IMR-90 (cell line): ENCODE data around the gene FOXO1. TPM values are rescaled to one million over a fixed set of nuclear protein-coding genes. Genes with fewer than 3 reads are reported as not detected.

Source experiments
- ATAC-seq: fragments of 200-7000 bp; cut with Tn5 transposase; 2 replicates; pipeline ENCODE4 v1.9.1; 2020; ENCODE audit warnings: low read depth, mild to moderate bottlenecking, moderate library complexity
- BruUV-seq: library from RNA; stranded (reverse); fragments of 400-500 nt; replicated peaks from 2 replicates; lab custom pipeline; 2021; lab: Mats Ljungman, UMichigan
- CTCF ChIA-PET: fragments of 300-600 bp; formaldehyde crosslinking; extraction: SDS; loops from one replicate; lab custom pipeline; 2021; ENCODE audit warnings: antibody characterized with exemption; lab: Yijun Ruan, JAX
- POLR2A ChIA-PET: fragments of 300-600 bp; sonication (Branson Sonifier 250); formaldehyde crosslinking; loops from one replicate; lab custom pipeline; 2022; ENCODE audit warnings: antibody characterized with exemption; ENCODE audit not compliant: unreplicated experiment; lab: Charles Lee
- DNase-seq: peaks from one replicate; pipeline ENCODE4 v3.0.0; 2013
- H2AFZ ChIP-seq: replicated peaks from 2 replicates; pipeline ENCODE3; 2013; ENCODE audit warnings: low read length, mild to moderate bottlenecking; ENCODE audit not compliant: poor library complexity
- H2AK5ac ChIP-seq: 2 replicates; pipeline ENCODE4 v1.6.1; 2013; ENCODE audit warnings: low read depth, low read length, inconsistent platforms
- H2AK9ac ChIP-seq: replicated peaks from 2 replicates; pipeline ENCODE3; 2013; ENCODE audit warnings: mild to moderate bottlenecking, low read depth, low read length, moderate library complexity; ENCODE audit not compliant: poor library complexity
- H2BK120ac ChIP-seq: 2 replicates; pipeline ENCODE4 v1.6.1; 2013; ENCODE audit warnings: low read depth, low read length, inconsistent platforms
- H2BK15ac ChIP-seq: 3 replicates; pipeline ENCODE4 v1.6.1; 2013; ENCODE audit warnings: low read depth, low read length, inconsistent platforms
- H2BK20ac ChIP-seq: 2 replicates; pipeline ENCODE4 v1.6.1; 2013; ENCODE audit warnings: low read depth, mild to moderate bottlenecking, inconsistent platforms, low read length, moderate library complexity
- H2BK5ac ChIP-seq: 2 replicates; pipeline ENCODE4 v1.6.1; 2013; ENCODE audit warnings: mild to moderate bottlenecking, low read depth, low read length, inconsistent platforms; ENCODE audit not compliant: poor library complexity, severe bottlenecking
- H3K14ac ChIP-seq: replicated peaks from 2 replicates; pipeline ENCODE4 v1.6.1; 2013; ENCODE audit warnings: low read depth, low read length, inconsistent platforms
- H3K18ac ChIP-seq: 2 replicates; pipeline ENCODE4 v1.6.1; 2013; ENCODE audit warnings: low read depth, low read length, control low read depth
- H3K23ac ChIP-seq: 2 replicates; pipeline ENCODE4 v1.6.1; 2013; ENCODE audit warnings: low read depth, low read length, inconsistent platforms
- H3K27ac ChIP-seq: 2 replicates; pipeline ENCODE4 v1.5.1; 2013; ENCODE audit warnings: mild to moderate bottlenecking, control low read depth, low read length; ENCODE audit not compliant: insufficient read depth
- H3K27me3 ChIP-seq: 2 replicates; pipeline ENCODE4 v1.6.1; 2013; ENCODE audit warnings: low read length; ENCODE audit not compliant: control insufficient read depth, insufficient read depth
- H3K36me3 ChIP-seq: 2 replicates; pipeline ENCODE4 v1.6.1; 2013; ENCODE audit warnings: low read length, mixed read lengths; ENCODE audit not compliant: control insufficient read depth, insufficient read depth
- H3K4ac ChIP-seq: 2 replicates; pipeline ENCODE4 v1.6.1; 2013; ENCODE audit warnings: low read depth, low read length, inconsistent platforms
- H3K4me1 ChIP-seq: 2 replicates; pipeline ENCODE4 v1.6.1; 2013; ENCODE audit warnings: low read length, mixed read lengths; ENCODE audit not compliant: control insufficient read depth, insufficient read depth
- H3K4me2 ChIP-seq: 2 replicates; pipeline ENCODE4 v1.6.1; 2013; ENCODE audit warnings: low read depth, mild to moderate bottlenecking, control low read depth, low read length, moderate library complexity
- H3K4me3 ChIP-seq: 2 replicates; pipeline ENCODE4 v1.5.1; 2013; ENCODE audit warnings: low read depth, mild to moderate bottlenecking, control low read depth, low read length, moderate library complexity; ENCODE audit not compliant: insufficient read depth
- H3K56ac ChIP-seq: 2 replicates; pipeline ENCODE4 v1.6.1; 2013; ENCODE audit warnings: low read length, inconsistent platforms; ENCODE audit not compliant: insufficient read depth; ENCODE audit errors: extremely low read depth
- H3K79me1 ChIP-seq, 2 experiments: 2 replicates each; pipeline ENCODE4 v1.6.1; 2013; ENCODE audit warnings: low read length in 2 of 2, inconsistent platforms in 1 of 2, low read depth in 1 of 2
- H3K9ac ChIP-seq: 2 replicates; pipeline ENCODE4 v1.6.1; 2013; ENCODE audit warnings: low read depth, low read length, control low read depth
- H3K9me1 ChIP-seq: 2 replicates; pipeline ENCODE4 v1.6.1; 2013; ENCODE audit warnings: low read length, inconsistent platforms; ENCODE audit not compliant: insufficient read depth
- H3K9me3 ChIP-seq: 2 replicates; pipeline ENCODE4 v1.6.1; 2013; ENCODE audit warnings: low read length; ENCODE audit not compliant: control insufficient read depth, insufficient read depth
- H4K20me1 ChIP-seq: 2 replicates; pipeline ENCODE4 v1.6.1; 2013; ENCODE audit warnings: low read length, inconsistent platforms; ENCODE audit not compliant: insufficient read depth
- H4K5ac ChIP-seq: 2 replicates; pipeline ENCODE4 v1.6.1; 2013; ENCODE audit warnings: mild to moderate bottlenecking, low read depth, low read length, control low read depth
- H4K8ac ChIP-seq, 2 experiments: 2 replicates each; pipeline ENCODE4 v1.6.1; 2013; ENCODE audit warnings: low read depth in 2 of 2, low read length in 2 of 2, control low read depth in 1 of 2, inconsistent platforms in 1 of 2
- H4K91ac ChIP-seq: 2 replicates; pipeline ENCODE4 v1.6.1; 2013; ENCODE audit warnings: low read depth, low read length, inconsistent platforms; ENCODE audit not compliant: insufficient read depth
- CEBPB ChIP-seq: IDR thresholded peaks from 2 replicates; pipeline ENCODE4 v1.6.1; 2012; ENCODE audit warnings: low read depth, low read length, improper control_type of control experiment
- RAD21 ChIP-seq: IDR thresholded peaks from 2 replicates; pipeline ENCODE4 v1.6.1; 2012; ENCODE audit warnings: low read length, improper control_type of control experiment
- WGBS, 2 experiments: methylation state at CpG; one replicate each; pipeline versions ENCODE4 v1.1.5 to v1.1.7; 2013; ENCODE audit warnings: missing lambda C conversion rate in 2 of 2; ENCODE audit not compliant: insufficient read length in 1 of 2; ENCODE audit errors: extremely low coverage in 2 of 2; 5-methylcytosine and 5-hydroxymethylcytosine counted together
- dilution Hi-C: fragments of 300-500 bp; cut with HindIII; formaldehyde crosslinking; loops from one replicate; pipeline ENCODE4 v1.14.3; 2018; ENCODE audit warnings: low sequenced_read_pairs; ENCODE audit not compliant: unreplicated experiment
- in situ Hi-C: fragments of 300-500 bp; cut with MboI; formaldehyde crosslinking; loops from 3 replicates; pipeline ENCODE4 v1.14.3; 2019; ENCODE audit warnings: low sequenced_read_pairs, inconsistent platforms, mixed read lengths
- intact Hi-C: fragments of 100-400 bp; cut with micrococcal nuclease; formaldehyde crosslinking; loops from 2 replicates; pipeline ENCODE4 v1.10.0; 2022
- polyA plus RNA-seq, 3 experiments: library from polyadenylated mRNA; depleted of rRNA; stranded (reverse); fragments of >200 nt; gene quantifications; 2 replicates each; pipeline ENCODE4 v1.2.3, GENCODE V29; 2012; ENCODE audit warnings: low replicate concordance in 1 of 3
- total RNA-seq: library from RNA; depleted of rRNA; stranded (reverse); fragments of >200 nt; gene quantifications from 2 replicates; pipeline ENCODE4 v1.2.3, GENCODE V29; 2012

The FOXO1 gene
- total and polyA plus RNA-seq, 2 of the 4 experiments (the other 2 are of a cell fraction), result 0.12 to 0.18 TPM

DNA sequence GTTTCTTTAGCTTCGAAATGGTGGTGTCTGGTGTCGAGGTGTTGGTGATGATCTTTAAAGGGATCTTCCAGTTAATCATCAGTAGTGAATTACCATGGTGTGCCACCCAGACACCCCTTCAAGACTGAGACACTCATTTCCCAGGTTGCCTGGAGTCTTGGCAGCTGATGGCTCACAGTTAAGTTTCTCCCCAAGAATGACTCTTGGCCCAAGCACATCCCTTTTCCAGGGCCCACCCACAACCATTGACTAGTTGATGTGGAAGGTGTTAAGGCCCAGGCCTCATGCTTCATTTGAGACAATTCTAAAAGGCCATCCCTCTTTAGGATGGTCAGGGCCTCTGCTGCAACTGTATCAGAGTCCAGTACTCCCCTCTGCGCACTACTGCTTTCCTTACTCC is 145.5 kb downstream of the FOXO1 start:
- H3K4ac ChIP-seq, result no peak overlapping the region
- H4K20me1 ChIP-seq, result no peaks in the 10 kb centered on the region
- no peak overlapping the region for H3K4me3 ChIP-seq
- no peak for ATAC-seq
- no peak overlapping the region for H2BK15ac ChIP-seq
- H3K9ac ChIP-seq, result no peak overlapping the region
- H4K91ac ChIP-seq, result no peak overlapping the region
- BruUV-seq, result no TSS peak
- H4K5ac ChIP-seq, result no peak overlapping the region
- in situ Hi-C loops, result no loop called here
- no peak overlapping the region for H3K56ac ChIP-seq
- 100% methylated on average over 1 of the region's 3 CpGs; no CpG with 5 or more reads in 1 of the 2 experiments for WGBS, 2 experiments
- no peak overlapping the region for H3K14ac ChIP-seq
- no peak overlapping the region for H2AK9ac ChIP-seq
- H4K8ac ChIP-seq, result no peak overlapping the region
- H3K27ac ChIP-seq, result no peak overlapping the region
- no peak overlapping the region for H2AFZ ChIP-seq
- no peaks in the 10 kb centered on the region for H3K9me3 ChIP-seq
- intact Hi-C loops, result no loop called here
- no peak for DNase-seq
- dilution Hi-C loops, result no loop called here
- H3K79me1 ChIP-seq, result no peaks in the 10 kb centered on the region
- H2AK5ac ChIP-seq, result no peak overlapping the region
- no peak overlapping the region for H2BK20ac ChIP-seq
- no peak overlapping the region for H3K18ac ChIP-seq
- no peaks in the 10 kb centered on the region for H3K4me1 ChIP-seq
- H3K9me1 ChIP-seq, result no peaks in the 10 kb centered on the region
- H3K4me2 ChIP-seq, result no peak overlapping the region
- H3K27me3 ChIP-seq, result 0 out of 2 replicates have a peak, but pooled peaks cover 1% of the 10 kb centered on the region
- no peak overlapping the region for H2BK5ac ChIP-seq
- TF ChIP-seq CEBPB (no peak), RAD21 (no peak)
- H3K36me3 ChIP-seq, result no peaks in the 10 kb centered on the region
- H2BK120ac ChIP-seq, result no peak overlapping the region
- CTCF ChIA-PET, result no interaction called here
- POLR2A ChIA-PET, result no interaction called here
- H3K23ac ChIP-seq, result no peak overlapping the region
